HepG2 (cell line): Measurements from ENCODE around the gene PLXNC1.

ENCODE experiments used
- CTCF ChIP-seq: sonication (generic); formaldehyde crosslinking; IDR thresholded peaks from 2 replicates; pipeline ENCODE4 v1.5.0; 2020; ENCODE audit warnings: mild to moderate bottlenecking, missing genetic modification reagents, moderate library complexity
- HOXA7 ChIP-seq: sonication (generic); formaldehyde crosslinking; IDR thresholded peaks from 2 replicates; pipeline ENCODE4 v1.8.1; 2022; ENCODE audit warnings: mild to moderate bottlenecking, missing genetic modification reagents, moderate library complexity
- NFATC3 ChIP-seq: sonication (generic); formaldehyde crosslinking; IDR thresholded peaks from 2 replicates; pipeline ENCODE4 v1.5.1; 2020; ENCODE audit warnings: mild to moderate bottlenecking, missing genetic modification reagents
- POLR2A ChIP-seq, 2 experiments: IDR thresholded peaks; 2 replicates each; pipeline ENCODE4 v1.6.1; 2011; ENCODE audit warnings: low read depth in 2 of 2, low read length in 2 of 2, mild to moderate bottlenecking in 1 of 2, moderate library complexity in 1 of 2; ENCODE audit not compliant: insufficient read depth in 1 of 2
- POLR2AphosphoS5 ChIP-seq: IDR thresholded peaks from 2 replicates; pipeline ENCODE4 v1.6.1; 2012; ENCODE audit warnings: low read depth, low read length
- ZNF451 ChIP-seq: sonication (generic); formaldehyde crosslinking; IDR thresholded peaks from 2 replicates; pipeline ENCODE4 v1.5.0; 2020; ENCODE audit warnings: mild to moderate bottlenecking, missing genetic modification reagents

DNA sequence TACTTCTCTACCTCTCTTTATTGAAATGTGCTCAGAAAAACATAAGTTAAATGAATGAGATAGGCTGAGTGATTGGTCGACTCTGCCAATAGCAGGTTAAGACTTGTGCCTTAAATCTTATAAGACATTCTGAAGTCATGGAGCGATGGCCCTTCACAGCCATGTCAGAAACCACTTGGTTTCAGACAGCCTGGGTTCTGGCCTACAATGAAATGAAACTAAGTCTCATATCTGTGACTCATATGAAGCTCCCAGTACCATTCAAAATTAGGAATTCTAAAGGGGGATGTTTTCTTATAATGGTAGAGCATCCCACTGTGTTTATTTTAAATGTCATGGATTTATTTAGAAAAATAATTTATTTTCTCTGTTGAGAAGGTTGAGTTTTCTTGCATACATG, 42.6 kb downstream of the PLXNC1 start:
- TF ChIP-seq POLR2A (IDR thresholded peaks at IDR 0.05; ENCODE audit: insufficient read depth in 1 of 2, low read depth in 2 of 2, low read length in 2 of 2) = no peak
- no peak for TF ChIP-seq ZNF451 (CRISPR knock-in tag)
- no peak for TF ChIP-seq HOXA7 (CRISPR knock-in tag)
- no peak for TF ChIP-seq NFATC3
- no peak for TF ChIP-seq POLR2AphosphoS5
- TF ChIP-seq CTCF (CRISPR knock-in tag) = no peak
